HTR-8/SVneo (cell line): ENCODE measurements around the gene TANC1.

Source experiments
- DNase-seq: peaks from one replicate; pipeline ENCODE4 v3.0.0; 2011; ENCODE audit warnings: low spot score, mixed read lengths; ENCODE audit not compliant: insufficient read length
- FAIRE-seq: peaks from 2 replicates; lab custom pipeline; 2011; peaks lifted over from hg19 to GRCh38; lab: Jason Lieb, UNC

Gene TANC1

DNA sequence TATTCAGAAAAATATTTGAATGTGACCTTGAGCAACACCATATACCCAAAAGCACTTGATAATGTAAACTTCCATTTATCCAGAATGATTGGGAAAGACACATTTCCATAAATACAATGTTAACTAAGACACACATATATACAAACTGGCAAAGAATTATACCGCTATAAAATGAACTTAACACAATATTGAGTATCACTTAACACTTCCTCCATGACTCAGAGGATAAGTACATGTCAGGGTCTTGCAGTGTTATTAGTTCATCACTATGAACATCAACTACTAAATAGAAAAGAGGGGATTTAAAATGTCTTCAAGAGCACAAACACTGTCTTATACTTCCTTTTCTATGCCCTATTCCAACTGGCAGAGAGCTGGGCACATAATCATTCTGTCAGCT lies 299.5 kb downstream of the TANC1 start:
- peak; percentile 28 for FAIRE-seq
- DNase-seq: no peak

DNA sequence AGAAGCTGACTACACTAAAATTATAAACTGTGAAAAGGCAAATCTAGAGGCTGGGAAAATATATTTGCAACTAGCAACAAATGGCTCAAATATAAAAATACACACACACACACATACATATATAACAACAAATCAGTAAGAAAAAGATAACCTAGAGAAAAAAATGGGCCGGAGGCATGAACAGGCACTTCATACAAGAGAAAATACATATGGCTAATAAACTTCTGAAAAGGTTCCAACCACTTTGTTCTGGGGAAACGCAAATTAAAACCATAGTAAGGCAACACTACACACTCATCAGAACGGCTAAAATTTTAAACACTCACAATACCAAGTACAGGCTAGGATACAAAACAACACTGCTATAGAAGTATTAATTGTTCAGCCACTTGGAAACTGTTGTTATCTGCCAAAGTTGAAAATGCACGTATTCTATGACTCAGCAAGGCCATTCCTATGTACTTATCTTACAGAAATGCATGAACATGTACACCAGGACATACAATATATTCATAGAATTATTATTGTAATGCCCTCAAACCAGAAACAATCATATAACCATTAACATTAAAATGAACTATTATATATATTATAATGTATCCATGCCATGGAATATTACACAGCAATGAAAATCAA lies 302.4 kb downstream of the TANC1 start:
- DNase-seq: no peak
- no peak for FAIRE-seq

DNA sequence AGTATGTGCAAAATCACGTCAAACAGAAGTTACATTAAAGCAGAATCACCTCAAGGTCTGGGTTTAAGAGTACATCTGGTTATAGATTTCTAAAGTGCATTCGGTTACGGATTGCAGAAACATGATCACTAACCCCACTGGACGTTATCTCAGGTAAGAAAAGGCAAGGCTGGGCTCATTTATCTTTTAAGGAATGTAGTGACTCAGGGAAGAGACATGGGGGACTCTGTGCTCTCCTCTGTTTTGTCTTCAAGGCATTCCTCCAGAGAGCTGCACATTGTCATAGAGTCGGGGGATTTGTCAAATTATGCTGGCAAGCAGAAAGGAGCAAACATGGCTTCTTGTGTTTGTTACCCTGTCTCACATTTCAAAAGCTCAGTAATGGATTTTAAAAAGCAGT lies 303.7 kb downstream of the TANC1 start:
- FAIRE-seq (no peak), DNase-seq (no peak)

GRCh38 chr2:159275111-159275510 lies 306.7 kb downstream of the TANC1 start:
- FAIRE-seq (no peak), DNase-seq (no peak)

DNA sequence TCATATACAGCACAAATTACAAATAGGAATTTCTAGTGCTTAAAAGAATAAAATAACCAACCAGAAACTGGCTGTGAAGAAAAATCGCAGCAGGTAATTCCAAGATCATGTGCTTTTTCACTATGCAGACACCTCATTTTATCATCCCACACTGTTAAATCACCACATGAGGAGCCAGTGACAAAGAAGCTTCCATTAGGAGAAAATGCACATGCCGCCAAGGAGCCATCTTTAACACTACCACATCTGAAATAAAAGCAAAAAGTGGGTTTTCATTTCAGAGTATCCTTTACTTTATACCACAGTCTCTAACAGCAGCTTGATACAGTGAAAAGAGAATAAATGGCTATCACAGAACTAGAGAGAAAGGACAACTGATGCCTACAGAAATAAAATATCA lies 311.3 kb downstream of the TANC1 start:
- FAIRE-seq (no peak), DNase-seq (no peak)

DNA sequence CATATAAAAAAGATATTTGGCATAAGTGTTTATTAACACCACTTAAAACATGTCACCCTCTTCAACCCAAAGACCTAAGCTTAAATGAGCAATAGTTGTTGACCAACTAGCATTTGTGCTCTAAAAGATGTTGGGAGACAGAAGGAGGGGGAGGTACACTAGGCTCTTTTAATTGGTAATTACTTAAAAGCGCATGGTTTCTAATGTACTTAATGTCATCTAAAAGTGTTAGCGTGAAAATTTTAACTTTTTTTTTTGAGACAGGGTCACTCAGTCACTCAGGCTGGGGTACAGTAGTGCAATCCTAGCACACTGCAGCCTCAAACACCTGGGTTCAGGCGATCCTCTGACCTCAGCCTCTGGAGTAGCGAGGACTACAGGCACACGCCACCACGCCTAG lies 312.6 kb downstream of the TANC1 start:
- FAIRE-seq: no peak
- DNase-seq: no peak
